HG03460 (cell line): ENCODE data around the gene ZNF165.
"Not testable (repeated sequence)": the region's sequence is repeated elsewhere in the genome, so short reads cannot be mapped to it uniquely, and the experiment has no call there.

ENCODE experiments used
- ATAC-seq: cut with Tn5 transposase; IDR thresholded peaks from one replicate; pipeline ENCODE4 v1.9.1; 2021; ENCODE audit not compliant: unreplicated experiment

Gene ZNF165

DNA sequence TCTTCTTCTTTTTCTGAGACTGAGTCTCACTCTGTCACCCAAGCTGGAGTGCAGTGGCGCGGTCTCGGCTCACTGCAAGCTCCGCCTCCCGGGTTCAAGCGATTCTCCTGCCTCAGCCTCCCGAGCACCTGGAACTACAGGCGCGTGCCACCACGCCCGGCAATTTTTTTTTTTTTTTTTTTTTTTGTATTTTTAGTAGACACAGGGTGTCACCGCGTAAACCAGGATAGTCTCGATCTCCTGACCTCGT lies at the start of gene ZNF165:
Gene ZNF165, plus strand, starts transcription at position 188 of the 250 bp plus-strand sequence. CDS start 4,913 bp downstream, outside the sequence.
- not testable (repeated sequence) for ATAC-seq

DNA sequence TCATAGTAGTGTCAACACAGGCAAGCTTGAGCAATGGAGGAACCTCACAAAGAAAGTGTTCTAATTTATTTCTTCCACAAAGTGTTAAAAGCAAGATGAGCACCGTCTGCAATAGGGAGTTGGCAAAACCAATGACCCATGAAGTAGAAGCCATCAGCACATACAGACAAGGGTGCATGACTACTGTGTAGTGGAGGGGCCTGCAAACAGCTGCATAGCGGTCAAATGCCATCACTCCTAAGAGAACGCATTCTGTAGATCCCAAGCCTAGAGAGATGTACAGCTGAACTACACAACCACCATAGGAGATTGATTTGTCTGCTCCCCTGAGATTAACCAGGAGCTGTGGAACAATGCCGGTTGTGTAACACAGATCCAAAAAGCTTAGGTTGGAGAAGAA lies 26.8 kb upstream of the ZNF165 start:
- ATAC-seq = no peak

DNA sequence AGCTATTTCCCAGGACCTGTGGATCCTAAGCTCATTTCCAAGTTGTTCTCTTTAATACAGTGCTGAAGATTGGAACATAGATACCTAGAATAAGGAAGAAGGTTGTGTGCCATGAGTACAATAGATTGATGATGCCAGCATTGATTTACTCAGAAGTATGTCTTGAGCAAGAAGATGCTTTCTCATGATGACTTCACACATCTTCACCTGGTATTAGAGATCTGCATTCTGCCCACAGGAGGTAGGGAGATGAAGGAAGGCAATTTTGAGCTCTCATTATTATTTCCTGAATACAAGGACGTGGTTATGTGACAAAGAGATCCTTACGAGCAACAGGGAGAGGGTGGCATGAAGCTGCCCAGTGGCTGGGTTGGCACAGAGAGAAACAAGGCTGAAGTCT lies 20.0 kb upstream of the ZNF165 start:
- ATAC-seq = no peak

DNA sequence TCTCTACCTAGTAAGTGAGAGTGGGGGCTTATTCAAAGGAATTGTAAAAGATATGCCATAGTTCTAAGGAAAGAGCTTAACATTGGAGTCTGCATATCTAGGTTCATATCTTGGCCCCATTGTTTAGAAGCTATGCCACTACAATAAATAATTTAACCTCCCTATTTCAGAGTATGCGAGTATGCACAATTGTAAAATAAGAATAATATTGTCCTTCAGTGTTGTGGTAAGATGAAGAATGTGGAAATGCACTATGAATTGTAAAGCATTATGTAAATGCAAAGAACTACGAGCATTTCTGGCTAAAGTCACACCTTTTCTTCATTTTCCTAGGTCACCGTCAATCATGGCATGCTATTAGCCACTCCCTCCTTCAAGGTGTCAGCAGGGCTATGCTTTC lies 16.1 kb upstream of the ZNF165 start:
- no peak for ATAC-seq

DNA sequence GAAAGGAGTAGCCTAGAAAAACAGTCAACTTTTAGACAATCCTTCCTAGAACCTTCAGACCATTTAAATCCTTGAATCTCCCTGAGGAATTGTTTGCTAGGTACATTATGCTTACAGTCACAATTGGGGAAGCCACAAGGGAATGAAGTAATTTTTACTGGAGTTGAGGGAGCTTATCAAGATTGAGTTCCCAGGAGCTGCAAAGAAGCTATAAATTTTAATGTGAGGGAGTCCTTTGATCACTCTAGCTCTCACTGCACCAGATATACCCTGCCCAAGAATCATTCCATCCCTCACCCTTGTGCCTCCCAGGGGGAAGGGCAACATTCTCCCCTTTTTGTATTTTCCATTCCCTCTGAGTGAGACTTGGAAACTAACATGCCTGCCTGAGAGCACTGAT lies 12.3 kb upstream of the ZNF165 start:
- no peak for ATAC-seq

DNA sequence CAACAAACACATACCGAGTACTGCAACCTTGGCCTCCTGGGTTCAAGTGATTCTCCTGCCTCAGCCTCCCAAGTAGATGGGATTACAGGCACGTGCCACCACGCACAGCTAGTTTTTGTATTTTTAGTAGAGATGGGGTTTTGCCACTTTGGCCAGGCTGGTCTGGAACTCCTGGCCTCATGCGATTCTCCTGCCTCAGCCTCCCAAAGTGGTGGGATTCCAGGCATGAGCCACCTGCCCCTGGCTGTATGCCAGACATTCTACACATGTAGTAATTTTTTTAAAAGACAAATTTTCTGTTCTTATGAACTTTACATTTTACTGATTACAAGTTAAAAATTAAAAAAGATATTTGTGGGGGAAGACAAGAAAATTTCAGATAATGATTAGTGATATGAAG lies 9.4 kb upstream of the ZNF165 start:
- ATAC-seq = not testable (repeated sequence)

DNA sequence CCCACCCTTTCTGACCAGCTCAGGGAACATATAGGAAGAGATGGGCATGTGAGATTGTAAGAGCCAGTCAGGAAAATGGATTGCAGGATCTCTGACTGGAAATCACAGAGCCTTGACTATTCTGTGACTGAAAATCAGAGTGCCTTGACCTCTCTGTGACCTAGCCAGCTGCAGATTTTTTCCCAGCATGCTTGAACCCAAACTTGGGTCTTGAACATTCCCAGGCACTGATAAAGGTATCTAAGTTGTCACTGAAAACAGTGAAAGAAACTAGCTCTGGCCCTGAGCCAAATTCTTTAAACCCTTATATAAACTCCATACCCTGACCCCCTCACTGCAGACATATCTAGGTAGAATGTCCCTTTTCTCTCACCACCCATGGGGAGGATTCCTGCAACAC lies 2.3 kb upstream of the ZNF165 start:
- no peak for ATAC-seq

DNA sequence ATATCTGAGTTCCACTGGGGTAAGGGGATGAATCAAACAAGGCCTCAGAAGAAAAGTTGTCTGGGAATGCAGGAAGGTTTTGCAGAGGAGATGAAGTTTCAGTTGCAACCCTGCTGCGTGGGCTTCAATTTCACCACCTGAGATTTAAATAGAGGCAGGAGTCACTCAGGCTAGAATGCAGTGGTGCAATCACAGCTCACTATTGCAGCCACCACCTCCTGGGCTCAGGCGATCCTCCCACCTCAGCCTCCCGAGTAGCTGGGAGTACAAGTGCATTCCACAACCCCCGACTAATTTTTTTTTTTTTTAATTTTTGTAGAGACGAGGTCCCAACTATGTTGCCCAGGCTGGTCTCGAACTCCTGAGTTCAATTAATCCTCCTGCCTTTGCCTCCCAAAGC lies 1.5 kb upstream of the ZNF165 start:
- ATAC-seq = no peak

DNA sequence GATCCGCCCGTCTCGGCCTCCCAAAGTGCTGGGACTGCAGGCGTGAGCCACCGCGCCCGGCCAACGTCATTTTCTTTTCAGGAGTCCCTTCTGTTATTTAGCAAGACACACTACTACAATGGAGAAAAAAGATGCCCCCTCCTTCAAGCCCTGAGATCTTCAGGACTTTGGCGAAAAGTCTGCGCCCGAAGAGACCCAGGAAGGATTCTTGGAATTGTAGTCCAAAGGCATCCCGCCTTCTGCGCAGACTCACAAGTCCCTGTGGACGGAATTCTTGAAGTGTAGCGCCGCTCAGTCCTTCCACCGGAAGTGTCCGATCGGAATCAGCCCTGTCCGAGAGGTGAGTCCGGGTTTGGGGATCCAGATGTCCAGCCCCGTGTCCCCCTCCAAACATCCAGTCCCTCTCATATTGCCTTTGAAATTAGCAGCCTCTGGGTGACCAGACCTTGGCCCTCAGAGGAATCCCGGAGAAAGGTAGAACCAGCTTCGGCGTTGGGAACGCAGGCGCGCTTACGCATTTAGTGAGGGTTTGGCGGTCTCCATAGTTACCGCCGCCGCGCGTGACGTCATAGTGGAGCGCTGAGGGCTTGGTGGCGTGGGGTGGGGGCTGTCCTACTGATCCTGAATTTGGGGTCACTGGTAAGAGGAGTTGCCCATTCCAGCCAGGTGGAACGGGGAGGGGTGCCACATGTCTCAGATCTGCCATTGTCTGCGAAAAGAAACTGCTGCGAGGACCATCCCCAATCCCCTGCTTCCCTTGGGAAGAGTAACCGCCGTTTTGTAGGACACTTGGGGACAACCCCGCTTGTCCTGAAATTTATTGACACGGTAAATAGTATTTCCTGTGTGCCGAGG lies 490 bp downstream of the ZNF165 start:
- ATAC-seq = peak; percentile 77

DNA sequence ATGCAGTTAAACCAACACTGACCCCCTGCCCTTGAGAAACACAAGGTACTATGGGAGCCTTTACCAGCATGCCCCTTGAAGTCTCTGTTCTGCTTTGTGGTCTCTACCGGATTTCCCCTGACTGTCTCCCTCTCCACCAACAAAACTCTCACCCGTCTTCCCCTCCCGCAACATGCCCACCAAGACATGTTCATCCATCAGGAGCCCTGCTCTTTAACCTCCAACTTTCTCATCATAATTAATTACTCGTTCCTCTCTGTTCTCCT lies 1.1 kb downstream of the ZNF165 start:
- ATAC-seq = peak; percentile 65

DNA sequence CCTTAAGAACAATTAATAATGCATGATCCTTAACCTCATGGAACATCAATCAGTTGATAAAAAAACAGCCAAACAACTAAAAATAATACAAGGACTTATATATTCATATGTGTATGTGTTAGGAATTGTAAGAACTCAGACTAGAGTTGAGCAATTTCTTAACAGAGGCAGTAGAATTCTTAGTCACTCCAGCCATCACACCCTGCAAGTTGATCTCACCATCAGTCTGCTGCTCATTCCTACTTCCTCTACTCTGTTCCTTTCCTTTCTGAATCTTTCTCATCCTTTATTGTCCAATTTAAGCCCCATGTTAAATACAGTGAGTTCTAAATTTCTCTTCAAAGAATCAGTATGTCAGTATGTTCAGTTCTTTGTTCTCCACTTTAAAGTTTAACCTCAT lies 2.6 kb downstream of the ZNF165 start:
- no peak for ATAC-seq

DNA sequence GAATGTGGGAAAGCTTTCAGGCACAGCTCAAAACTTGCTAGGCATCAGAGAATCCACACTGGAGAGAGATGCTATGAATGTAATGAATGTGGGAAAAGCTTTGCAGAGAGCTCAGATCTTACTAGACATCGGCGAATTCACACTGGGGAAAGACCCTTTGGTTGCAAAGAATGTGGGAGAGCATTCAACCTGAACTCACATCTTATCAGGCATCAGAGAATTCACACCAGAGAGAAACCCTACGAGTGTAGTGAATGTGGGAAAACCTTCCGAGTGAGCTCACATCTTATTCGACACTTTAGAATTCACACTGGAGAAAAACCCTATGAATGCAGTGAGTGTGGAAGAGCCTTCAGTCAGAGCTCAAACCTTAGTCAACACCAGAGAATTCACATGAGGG lies 8.7 kb downstream of the ZNF165 start:
- ATAC-seq = no peak

DNA sequence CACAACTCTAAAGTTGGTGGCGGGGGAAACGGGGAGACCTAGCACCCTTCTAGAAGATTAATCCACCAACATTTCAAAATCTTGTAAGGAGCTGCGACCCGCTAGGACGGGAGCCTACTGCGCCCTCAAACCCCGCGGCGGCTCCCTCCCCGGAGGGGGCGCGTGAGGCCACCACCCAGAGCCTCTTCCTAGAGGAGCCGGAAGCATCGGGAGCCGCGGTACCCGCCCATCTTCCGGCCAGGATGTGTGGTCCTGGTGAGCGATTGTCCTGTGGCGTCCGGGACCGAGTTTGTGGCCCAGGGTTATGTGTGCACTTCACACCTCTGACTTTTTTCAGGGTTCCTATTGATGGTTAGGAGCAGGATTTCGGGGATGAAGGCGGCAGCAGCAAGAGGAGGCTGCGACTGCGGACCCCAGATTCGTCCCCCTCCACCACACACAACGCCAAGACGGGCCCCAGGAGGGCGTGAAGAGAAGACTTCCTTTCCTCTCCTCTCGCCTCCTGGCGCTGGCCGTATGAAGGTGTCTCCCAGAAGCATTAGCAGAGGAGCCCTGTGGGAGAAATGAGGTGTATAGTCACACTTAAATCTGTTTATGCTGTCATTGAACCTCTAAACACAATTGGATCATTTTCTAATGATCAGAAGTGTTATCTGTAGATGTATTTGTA lies 10.7 kb downstream of the ZNF165 start:
- no peak for ATAC-seq

DNA sequence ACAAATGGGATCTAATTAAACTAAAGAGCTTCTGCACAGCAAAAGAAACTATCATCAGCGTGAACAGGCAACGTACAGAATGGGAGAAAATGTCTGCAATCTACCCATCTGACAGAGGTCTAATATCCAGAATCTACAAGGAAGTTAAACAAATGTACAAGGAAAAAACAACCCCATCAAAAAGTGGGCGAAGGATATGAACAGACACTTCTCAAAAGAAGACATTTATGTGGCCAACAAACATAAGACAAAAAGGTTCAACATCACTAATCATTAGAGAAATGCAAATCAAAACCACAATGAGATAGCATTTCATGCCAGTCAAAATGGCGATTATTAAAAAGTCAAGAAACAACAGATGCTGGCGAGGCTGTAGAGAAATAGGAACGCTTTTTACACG lies 21.9 kb downstream of the ZNF165 start:
- not testable (repeated sequence) for ATAC-seq

DNA sequence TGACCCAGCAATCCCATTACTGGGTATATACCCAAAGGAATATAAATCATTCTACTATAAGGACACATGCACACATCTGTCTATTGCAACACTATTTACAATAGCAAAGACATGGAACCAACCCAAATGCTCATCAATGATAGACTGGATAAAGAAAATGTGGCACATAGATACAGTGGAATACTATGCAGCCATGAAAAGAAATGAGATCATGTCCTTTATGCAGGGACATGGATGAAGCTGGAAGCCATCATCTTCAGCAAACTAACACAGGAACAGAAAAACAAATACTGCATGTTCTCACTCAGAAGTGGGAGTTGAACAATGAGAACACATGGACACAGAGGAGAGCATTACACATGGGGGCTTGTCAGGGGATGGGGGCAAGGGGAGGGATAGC lies 22.3 kb downstream of the ZNF165 start:
- ATAC-seq = not testable (repeated sequence)

DNA sequence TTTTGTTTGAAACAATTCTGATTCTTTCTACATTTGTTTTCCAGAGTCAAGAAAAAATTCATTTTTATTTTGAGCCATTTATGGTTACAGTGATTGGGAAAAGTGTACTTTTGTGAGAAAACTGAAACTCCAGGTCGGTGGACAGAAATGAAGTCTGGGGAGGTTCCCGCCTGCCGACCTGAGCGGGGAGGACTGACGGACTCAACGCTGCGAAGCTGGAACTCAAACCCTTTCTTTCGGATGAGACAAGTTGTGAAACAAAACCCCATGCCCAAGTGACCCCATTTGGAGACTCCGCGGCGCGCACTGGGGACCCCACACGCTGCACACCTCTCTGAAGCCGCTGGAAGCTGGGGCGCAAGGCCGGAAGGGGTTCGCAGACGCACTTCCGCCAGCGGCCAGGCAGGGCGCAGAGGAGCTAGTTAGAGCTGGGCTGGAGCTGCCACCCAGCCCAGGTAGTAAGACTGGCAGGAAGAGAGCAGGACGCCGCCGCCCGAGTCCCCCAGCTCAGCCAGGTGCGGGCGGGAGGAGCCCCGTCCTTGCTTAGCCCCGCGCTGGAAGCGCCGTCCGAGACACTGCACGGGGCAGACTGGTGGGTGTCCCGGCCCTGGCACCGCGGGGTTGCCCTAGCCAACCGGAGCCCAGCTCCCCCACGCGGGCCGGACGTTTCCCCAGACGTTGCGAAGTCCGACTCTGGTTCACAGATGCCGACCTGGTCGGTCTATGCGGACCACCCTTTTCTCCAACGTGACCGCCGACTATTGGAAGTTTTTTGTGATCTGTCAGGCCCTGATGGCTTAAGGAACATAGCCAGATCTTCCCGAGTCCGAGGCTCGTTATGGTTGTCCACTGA lies 24.2 kb downstream of the ZNF165 start:
- ATAC-seq = peak; percentile 96

DNA sequence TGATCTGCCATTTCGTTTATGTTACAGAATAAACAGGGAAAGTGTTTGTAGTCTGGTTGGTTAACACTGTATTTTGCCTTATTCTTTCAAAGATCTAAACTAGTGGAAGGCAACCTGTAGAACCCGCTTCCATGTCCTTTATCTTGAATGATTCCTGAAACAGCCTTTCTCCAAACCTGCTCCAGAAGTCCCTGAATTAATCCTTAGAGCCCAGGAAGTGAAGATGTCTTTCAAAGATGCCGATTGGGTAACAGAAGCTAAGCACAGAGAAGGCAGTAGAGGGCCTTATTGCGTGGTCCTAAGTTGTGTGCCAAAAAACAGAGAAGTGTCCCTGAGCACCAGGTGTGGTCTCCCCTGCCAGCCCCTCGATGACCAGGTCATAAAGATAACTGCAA lies 24.9 kb downstream of the ZNF165 start:
- peak; percentile 16 for ATAC-seq

DNA sequence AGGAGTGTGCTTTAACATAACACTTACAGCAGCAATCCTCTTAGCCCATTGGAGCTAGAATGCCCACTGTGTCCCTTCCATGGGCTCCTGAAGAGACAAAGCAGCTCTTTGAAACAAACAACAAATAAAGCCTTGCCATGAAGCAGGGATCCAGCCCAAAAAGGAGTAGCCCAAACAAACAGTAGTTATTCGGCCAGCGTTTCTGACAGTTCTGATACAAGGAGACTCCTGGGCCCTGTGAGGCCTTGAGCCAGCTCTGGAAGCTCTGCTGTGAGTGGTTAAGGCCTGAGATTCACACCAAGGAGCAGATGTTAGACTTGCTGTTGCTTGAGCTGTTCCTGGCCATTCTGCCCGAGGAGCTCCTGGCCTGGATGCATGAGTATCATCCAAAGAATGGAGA lies 27.1 kb downstream of the ZNF165 start:
- ATAC-seq = no peak

DNA sequence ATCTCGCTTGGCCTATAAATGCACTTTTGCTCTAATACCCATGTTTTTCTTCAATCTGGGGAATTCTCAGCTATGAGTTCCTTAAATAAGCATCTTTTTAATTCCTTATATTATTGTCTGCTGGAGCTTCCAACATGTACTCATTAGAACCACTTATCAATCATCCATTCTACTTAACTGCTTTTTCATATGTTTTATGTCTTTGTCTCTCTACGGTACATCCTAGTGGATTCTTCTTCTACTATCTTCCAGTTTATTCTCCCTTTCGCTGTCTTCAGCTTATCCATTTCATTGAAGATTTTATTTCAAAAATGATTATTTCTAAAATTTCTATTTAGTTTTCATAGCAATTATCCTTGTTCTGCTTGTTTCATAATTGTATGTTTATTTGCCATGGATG lies 31.6 kb downstream of the ZNF165 start:
- no peak for ATAC-seq

DNA sequence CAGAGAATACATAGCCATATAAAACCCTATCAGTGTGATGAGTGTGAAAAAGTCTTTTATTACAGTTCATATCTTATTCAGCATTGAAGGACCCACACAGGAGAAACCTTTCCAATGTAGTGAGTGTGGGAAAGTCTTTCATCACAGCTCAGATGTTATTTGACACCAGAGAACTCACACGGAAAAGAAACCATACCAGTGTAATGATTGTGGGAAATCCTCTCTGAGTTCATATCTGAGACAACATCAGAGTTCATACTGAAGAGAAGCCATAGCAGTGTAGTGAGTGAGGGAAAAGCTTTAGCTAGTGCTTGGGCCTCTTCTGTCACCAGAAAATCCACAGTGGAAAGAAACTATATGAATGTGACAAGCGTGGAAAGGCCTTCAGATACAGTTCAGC lies 35.4 kb downstream of the ZNF165 start:
- ATAC-seq = no peak

DNA sequence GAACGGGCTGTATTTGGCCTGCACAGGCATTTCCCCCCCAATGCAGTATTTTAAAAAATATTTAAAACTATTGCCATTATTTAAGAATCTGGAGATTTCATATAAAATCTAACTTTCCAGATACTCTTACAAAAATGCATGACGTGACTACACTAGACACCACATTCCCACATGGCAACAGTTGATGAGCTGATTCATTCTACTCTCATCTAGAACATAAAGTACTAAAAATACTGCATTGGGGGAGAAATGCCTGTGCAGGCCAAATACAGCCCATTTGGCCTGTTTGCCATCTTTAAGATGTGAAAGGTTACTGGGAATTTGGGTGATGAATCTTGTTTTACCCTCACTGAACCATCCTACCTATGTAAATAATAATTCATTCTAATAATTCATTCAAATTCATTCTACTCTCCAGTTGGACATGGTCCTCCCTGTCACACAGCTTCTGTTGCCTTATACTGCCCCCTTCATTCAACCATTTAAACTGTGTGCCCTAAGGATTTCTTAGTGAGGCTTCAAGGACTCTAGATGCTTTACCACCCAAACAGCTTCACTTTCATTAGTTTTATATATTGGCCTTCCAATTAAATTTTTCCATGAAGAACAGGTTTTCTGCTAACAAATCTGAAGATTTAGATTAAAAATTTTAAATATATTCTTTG lies 37.1 kb downstream of the ZNF165 start:
- ATAC-seq = no peak

DNA sequence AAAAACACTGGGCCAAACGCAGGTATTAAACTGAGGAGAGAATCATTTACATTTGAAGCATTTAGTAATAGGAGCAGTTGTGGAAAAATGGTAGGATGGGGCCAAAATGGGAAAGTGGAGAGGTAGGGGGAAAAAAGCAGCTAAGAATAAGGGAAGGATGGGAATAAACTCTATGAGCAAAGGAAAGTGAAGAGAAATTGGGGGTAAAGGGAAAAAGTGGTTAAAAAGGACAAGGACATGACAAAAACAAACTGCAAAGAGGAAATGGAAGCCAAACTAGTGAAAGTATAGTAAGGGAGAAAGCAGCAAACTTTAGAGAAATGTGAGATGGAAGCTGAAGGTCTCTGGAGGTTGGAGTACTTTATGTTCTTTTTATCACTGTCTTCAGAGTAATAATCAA lies 37.8 kb downstream of the ZNF165 start:
- no peak for ATAC-seq
